Activated CD8-positive, alpha-beta T cell treated with anti-CD3 and anti-CD28 coated beads, Interleukin-2, amount 10 ng/mL, durations not matched to agents 7 days and 5 days (primary cell): ENCODE data around the gene CKLF. TPM values are rescaled to one million over a fixed set of nuclear protein-coding genes. Genes with fewer than 3 reads are reported as not detected.

ENCODE experiments used
- ATAC-seq: fragments of 150-1000 bp; cut with Tn5 transposase; one replicate; pipeline ENCODE4 v1.10.0; 2021; ENCODE audit warnings: moderate library complexity
- CTCF ChIA-PET: fragments of 350-600 bp; sonication (Branson Sonifier 250); formaldehyde crosslinking; loops from one replicate; lab custom pipeline; 2021; ENCODE audit warnings: antibody characterized with exemption; lab: Charles Lee
- POLR2A ChIA-PET: fragments of 350-600 bp; sonication (Branson Sonifier 250); formaldehyde crosslinking; loops from one replicate; lab custom pipeline; 2021; ENCODE audit warnings: antibody characterized with exemption; lab: Charles Lee
- DNase-seq: peaks from one replicate; pipeline ENCODE4 v3.0.0-alpha.2; 2020
- H3K27ac Mint-ChIP-seq: one replicate; pipeline ENCODE4 v1.8.0; 2021; ENCODE audit warnings: mild to moderate bottlenecking, mixed read lengths
- H3K27me3 Mint-ChIP-seq: one replicate; pipeline ENCODE4 v1.8.0; 2021; ENCODE audit warnings: low read depth, mixed read lengths
- H3K36me3 Mint-ChIP-seq: one replicate; pipeline ENCODE4 v1.8.0; 2021; ENCODE audit warnings: low read depth, mixed read lengths
- H3K4me1 Mint-ChIP-seq: one replicate; pipeline ENCODE4 v1.8.0; 2021; ENCODE audit warnings: low read depth, mixed read lengths
- H3K4me3 Mint-ChIP-seq: one replicate; pipeline ENCODE4 v1.8.0; 2021; ENCODE audit warnings: mild to moderate bottlenecking, mixed read lengths
- H3K9me3 Mint-ChIP-seq: one replicate; pipeline ENCODE4 v1.8.0; 2022; ENCODE audit warnings: mixed read lengths; ENCODE audit not compliant: insufficient read depth
- total RNA-seq, 2 experiments: library from RNA; stranded (reverse); gene quantifications; one replicate each; pipeline ENCODE4 v1.2.3, GENCODE V29; 2021

CKLF gene
- total RNA-seq, 2 experiments from 2014 or later, result 137 to 139 TPM

- H3K4me1 Mint-ChIP-seq, result peaks cover 63% of the 10 kb centered on the region
- peak; percentile 52 for DNase-seq
- H3K27me3 Mint-ChIP-seq, result no peaks in the 10 kb centered on the region
- H3K4me3 Mint-ChIP-seq, result peak overlapping the region; percentile 16
- no peaks in the 10 kb centered on the region for H3K9me3 Mint-ChIP-seq
- H3K36me3 Mint-ChIP-seq, result peaks cover 15% of the 10 kb centered on the region
- ChIA-PET POLR2A (interaction anchor here (1.0 kb wide), 1 partner anchor 47 kb away, joined by 3 read pairs; the partner anchor contains the start of gene CKLF), CTCF (interaction anchor here (1.2 to 3.2 kb wide), 3 partner anchors 9 to 77 kb away, joined by 3 to 25 read pairs (median 5); no protein-coding TSS in a partner anchor)
- ATAC-seq, result no peak
- peak overlapping the region; percentile 78 for H3K27ac Mint-ChIP-seq
Measured at GRCh38 chr16:66599726-66600125, 47.4 kb downstream of the CKLF start.

GRCh38 chr16:66600477-66600876, 48.1 kb downstream of the CKLF start:
- POLR2A ChIA-PET, result no interaction called here
- Mint-ChIP-seq H3K27me3 (no peaks in the 10 kb centered on the region), H3K27ac (peak overlapping the region; percentile 37), H3K9me3 (no peaks in the 10 kb centered on the region), H3K36me3 (peaks cover 15% of the 10 kb centered on the region), H3K4me3 (no peak overlapping the region), H3K4me1 (peaks cover 59% of the 10 kb centered on the region)
- ATAC-seq (no peak), DNase-seq (no peak)
- CTCF ChIA-PET, result interaction anchor here (1.4 kb wide), 2 partner anchors 8 to 10 kb away, joined by 4 to 5 read pairs; no protein-coding TSS in a partner anchor

GRCh38 chr16:66601471-66601870, 49.1 kb downstream of the CKLF start:
- Mint-ChIP-seq H3K9me3 (no peaks in the 10 kb centered on the region), H3K27ac (no peak overlapping the region), H3K4me3 (no peak overlapping the region), H3K36me3 (peaks cover 21% of the 10 kb centered on the region), H3K27me3 (no peaks in the 10 kb centered on the region), H3K4me1 (peaks cover 62% of the 10 kb centered on the region)
- DNase-seq (no peak), ATAC-seq (no peak)
- ChIA-PET CTCF (interaction anchor here (1.4 kb wide), 1 partner anchor 11 kb away, joined by 4 read pairs; no protein-coding TSS in a partner anchor), POLR2A (no interaction called here)

DNA sequence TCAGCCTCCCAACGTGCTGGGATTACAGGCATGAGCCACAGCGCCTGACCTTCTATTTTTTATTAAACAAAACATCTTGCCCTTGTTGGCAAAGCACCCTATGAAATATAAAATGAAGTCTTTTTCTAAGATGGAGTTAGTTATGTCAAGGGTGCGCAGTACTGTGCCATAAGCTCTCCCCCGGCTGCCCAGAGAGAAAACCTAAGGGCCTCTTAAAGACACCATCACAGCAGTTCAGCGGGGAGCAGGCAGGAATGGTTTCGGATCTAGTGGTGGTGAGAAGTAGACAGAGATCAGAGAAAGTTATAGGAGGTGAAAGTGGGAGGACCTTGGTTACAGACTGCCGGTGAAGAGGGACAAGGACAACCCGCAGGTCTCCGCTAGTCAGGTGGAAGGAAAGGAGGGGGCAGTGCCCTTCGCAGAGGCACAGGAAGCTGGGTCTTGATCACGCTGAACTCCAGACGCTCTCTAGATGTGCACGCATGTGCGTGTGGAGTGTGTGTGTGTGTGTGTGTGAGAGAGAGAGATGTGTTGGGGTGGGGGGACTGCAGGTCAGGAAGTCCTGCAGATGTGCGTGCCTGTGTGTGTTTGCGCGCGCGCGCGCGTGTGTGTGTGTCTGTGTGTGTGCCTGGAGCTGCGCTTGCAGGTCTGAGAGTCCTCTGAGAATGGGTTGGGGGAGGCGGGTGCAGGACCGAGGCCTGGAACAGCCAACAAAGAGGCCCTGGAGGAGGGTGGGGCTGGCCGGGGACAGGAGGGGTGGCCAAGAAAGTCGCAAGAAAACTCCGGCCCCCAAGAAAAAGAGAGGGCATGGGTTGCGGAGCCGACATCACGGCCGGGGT, 51.4 kb downstream of the CKLF start:
- POLR2A ChIA-PET, result interaction anchor here (0.6 to 1.8 kb wide), 17 partner anchors 10 to 556 kb away, joined by 3 to 21 read pairs (median 3); partner anchors contain the start of gene CKLF
- Mint-ChIP-seq H3K9me3 (no peaks in the 10 kb centered on the region), H3K27ac (peak overlapping the region; percentile 98), H3K4me3 (peak overlapping the region; percentile 90), H3K4me1 (peaks cover 63% of the 10 kb centered on the region), H3K36me3 (peaks cover 37% of the 10 kb centered on the region), H3K27me3 (no peaks in the 10 kb centered on the region)
- DNase-seq, result peak; percentile 92
- ATAC-seq, result peak; percentile 69
- CTCF ChIA-PET, result interaction anchor here (0.7 to 2.7 kb wide), 12 partner anchors 9 to 198 kb away, joined by 3 to 19 read pairs (median 4); partner anchors contain the start of gene CKLF

DNA sequence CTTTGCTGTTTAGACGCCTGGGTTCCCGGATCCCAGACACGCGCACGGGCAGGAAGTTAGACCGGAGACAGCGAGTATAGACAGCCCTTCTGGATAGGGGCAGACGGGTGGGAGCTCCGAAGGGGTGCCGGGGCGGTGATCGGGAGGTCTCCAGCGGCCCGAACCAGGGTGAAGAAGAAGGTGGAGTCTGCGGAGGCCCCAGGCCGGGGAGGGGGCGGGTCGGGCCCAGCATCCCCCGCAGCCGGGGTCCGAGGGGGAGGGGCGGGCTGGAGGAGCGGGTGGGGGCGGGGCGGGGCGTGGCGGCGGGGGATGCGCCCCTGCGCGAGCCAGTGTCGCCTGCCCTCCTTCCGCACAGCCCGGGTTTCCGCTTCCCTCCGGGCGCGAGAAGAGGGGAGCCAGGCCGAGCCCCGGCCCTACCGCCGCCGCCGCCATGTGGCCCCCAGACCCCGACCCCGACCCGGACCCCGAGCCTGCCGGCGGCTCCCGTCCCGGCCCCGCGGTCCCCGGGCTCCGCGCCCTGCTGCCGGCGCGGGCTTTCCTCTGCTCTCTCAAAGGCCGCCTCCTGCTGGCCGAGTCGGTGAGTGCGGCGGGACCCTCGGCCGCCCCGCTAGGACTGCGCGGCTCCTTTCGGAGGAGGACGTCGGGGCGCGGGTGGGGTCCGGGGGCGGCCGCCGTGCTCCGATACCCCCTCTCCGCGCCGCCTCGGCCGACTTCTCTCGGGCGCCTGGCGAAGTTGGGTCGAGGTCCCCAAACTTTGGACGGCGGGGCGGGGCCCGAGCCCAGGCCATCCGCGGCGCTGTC, 52.2 kb downstream of the CKLF start, which contains the start of gene CMTM3:
TSS of gene CMTM3 (plus strand) at position 329 of the 801 bp plus-strand sequence. CDS start at position 431, 102 bp downstream.
- peaks cover 57% of the 10 kb centered on the region for H3K4me1 Mint-ChIP-seq

GRCh38 chr16:66605177-66605978, 53.0 kb downstream of the CKLF start:
- Mint-ChIP-seq H3K4me3 (peak overlapping the region; percentile 82), H3K36me3 (peaks cover 45% of the 10 kb centered on the region), H3K4me1 (peaks cover 51% of the 10 kb centered on the region), H3K9me3 (no peaks in the 10 kb centered on the region), H3K27ac (peak overlapping the region; percentile 89), H3K27me3 (no peaks in the 10 kb centered on the region)
- ATAC-seq, result peak; percentile 11
- peak; percentile 45 for DNase-seq
- POLR2A ChIA-PET, result interaction anchor here (0.6 to 1.0 kb wide), 3 partner anchors 53 to 225 kb away, joined by 3 to 7 read pairs (median 3); partner anchors contain the start of genes CKLF and NAE1
- CTCF ChIA-PET, result interaction anchor here (0.7 to 4.3 kb wide), 6 partner anchors 42 to 199 kb away, joined by 3 to 48 read pairs (median 12); partner anchors contain the start of gene CKLF

More for the DNA sequence above, 52.2 kb downstream of the CKLF start, which contains the start of gene CMTM3:
- H3K27me3 Mint-ChIP-seq, result no peaks in the 10 kb centered on the region
- DNase-seq, result peak; percentile 81
- H3K9me3 Mint-ChIP-seq, result no peaks in the 10 kb centered on the region
- H3K4me3 Mint-ChIP-seq, result peak within 1 kb of the TSS; percentile 90
- ChIA-PET POLR2A (interaction anchor here (0.6 to 1.8 kb wide), 18 partner anchors 9 to 270 kb away, joined by 3 to 21 read pairs (median 3); partner anchors contain the start of genes CKLF and NAE1), CTCF (interaction anchor here (0.7 to 2.7 kb wide), 13 partner anchors 9 to 199 kb away, joined by 3 to 19 read pairs (median 4); partner anchors contain the start of gene CKLF)
- H3K36me3 Mint-ChIP-seq, result peaks cover 40% of the 10 kb centered on the region
- peak within 1 kb of the TSS; percentile 98 for H3K27ac Mint-ChIP-seq
- peak; percentile 64 for ATAC-seq

GRCh38 chr16:66605979-66606751, 53.8 kb downstream of the CKLF start:
- POLR2A ChIA-PET, result no interaction called here
- no peaks in the 10 kb centered on the region for H3K27me3 Mint-ChIP-seq
- no peaks in the 10 kb centered on the region for H3K9me3 Mint-ChIP-seq
- ATAC-seq (no peak), DNase-seq (peak; percentile 37)
- peak overlapping the region; percentile 82 for H3K4me3 Mint-ChIP-seq
- H3K4me1 Mint-ChIP-seq, result peaks cover 46% of the 10 kb centered on the region
- peaks cover 43% of the 10 kb centered on the region for H3K36me3 Mint-ChIP-seq
- peak overlapping the region; percentile 89 for H3K27ac Mint-ChIP-seq
- CTCF ChIA-PET, result interaction anchor here (0.8 to 4.4 kb wide), 7 partner anchors 9 to 200 kb away, joined by 3 to 48 read pairs (median 8); no protein-coding TSS in a partner anchor

GRCh38 chr16:66608241-66609138, 56.1 kb downstream of the CKLF start:
- DNase-seq, result peak; percentile 85
- Mint-ChIP-seq H3K9me3 (no peaks in the 10 kb centered on the region), H3K36me3 (peaks cover 60% of the 10 kb centered on the region), H3K4me3 (no peak overlapping the region), H3K27me3 (no peaks in the 10 kb centered on the region), H3K4me1 (peaks cover 37% of the 10 kb centered on the region), H3K27ac (peak overlapping the region; percentile 79)
- ATAC-seq, result peak; percentile 27
- CTCF ChIA-PET, result interaction anchor here (0.6 to 4.4 kb wide), 51 partner anchors 8 to 318 kb away, joined by 3 to 48 read pairs (median 5); partner anchors contain the start of genes CKLF, CMTM2, CMTM4 and DYNC1LI2
- POLR2A ChIA-PET, result interaction anchor here (0.5 to 2.0 kb wide), 5 partner anchors 10 to 1332 kb away, joined by 3 to 8 read pairs (median 5); partner anchors contain the start of gene CKLF

DNA sequence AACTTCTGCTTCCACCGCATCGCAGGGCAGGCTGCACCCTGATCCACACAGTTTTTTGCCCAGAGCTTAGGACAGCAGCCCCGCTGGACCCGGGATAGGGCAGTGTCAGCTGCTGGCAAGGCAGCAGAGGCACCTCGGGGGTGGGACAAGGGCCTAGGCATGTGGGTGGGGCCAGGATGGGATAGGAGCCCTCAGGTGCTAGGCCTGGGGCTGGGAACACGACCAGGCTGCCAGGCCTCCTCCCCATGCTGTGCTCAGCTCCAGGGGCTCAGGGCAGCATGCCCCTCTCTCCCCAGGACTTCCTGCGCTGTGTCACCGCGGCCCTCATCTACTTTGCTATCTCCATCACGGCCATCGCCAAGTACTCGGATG, 56.7 kb downstream of the CKLF start:
- no peak for ATAC-seq
- Mint-ChIP-seq H3K27ac (no peak overlapping the region), H3K27me3 (no peaks in the 10 kb centered on the region), H3K36me3 (peaks cover 62% of the 10 kb centered on the region), H3K4me1 (peaks cover 32% of the 10 kb centered on the region), H3K4me3 (no peak overlapping the region), H3K9me3 (no peaks in the 10 kb centered on the region)
- DNase-seq, result no peak
- ChIA-PET POLR2A (interaction anchor here (0.5 to 2.0 kb wide), 4 partner anchors 12 to 1332 kb away, joined by 3 to 8 read pairs (median 6); partner anchors contain the start of gene CKLF), CTCF (interaction anchor here (0.6 to 4.4 kb wide), 39 partner anchors 9 to 265 kb away, joined by 3 to 48 read pairs (median 5); partner anchors contain the start of genes CKLF, CMTM2, NAE1 and TK2)
